Mammary epithelial cell (primary cell): ENCODE measurements around the gene TXNRD3.

Experiments used
- CTCF ChIP-seq, 2 donors: IDR thresholded peaks in 1 of 2; conservative IDR thresholded peaks in 1 of 2; 2 replicates each; pipeline ENCODE4 v1.5.1; 2011 to 2012; ENCODE audit warnings: inconsistent platforms in 2 of 2, low read length in 2 of 2, mild to moderate bottlenecking in 2 of 2, control low read depth in 1 of 2, low read depth in 1 of 2; ENCODE audit not compliant: insufficient read depth in 1 of 2; ENCODE audit errors: extremely low read depth in 1 of 2
- EZH2 ChIP-seq: IDR thresholded peaks from 2 replicates; pipeline ENCODE4 v1.6.1; 2012; ENCODE audit warnings: low read length, inconsistent platforms, borderline replicate concordance

GRCh38 chr3:126668450-126669401 is 13.8 kb upstream of the TXNRD3 start:
- TF ChIP-seq EZH2, result no peak
- TF ChIP-seq CTCF (conservative IDR thresholded peaks at IDR 0.05 in 1 of 2, IDR thresholded peaks at IDR 0.05 in 1 of 2; ENCODE audit: extremely low read depth in 1 of 2, insufficient read depth in 1 of 2, low read depth in 1 of 2, low read length in 2 of 2), result no peak
